ENCODE results near the gene L3MBTL4.

- TF ChIP-seq CTCF (IDR thresholded peaks at IDR 0.05) (no peak), POLR2A (IDR thresholded peaks at IDR 0.05) (no peak)
These were observed 47.9 kb downstream of the L3MBTL4 start for GRCh38 chr18:6366776-6367175.

Measured in adrenal gland (tissue), 5 donors.